GM19438 (cell line): ENCODE measurements around the gene QSOX1.
"Not testable (repeated sequence)": the region's sequence is repeated elsewhere in the genome, so short reads cannot be mapped to it uniquely, and the experiment has no call there.

Source experiments
- ATAC-seq: cut with Tn5 transposase; IDR thresholded peaks from one replicate; pipeline ENCODE4 v1.9.1; 2021; ENCODE audit warnings: low read depth; ENCODE audit not compliant: unreplicated experiment

QSOX1 gene

GRCh38 chr1:180185971-180186645 lies 31.4 kb downstream of the QSOX1 start:
- no peak for ATAC-seq

DNA sequence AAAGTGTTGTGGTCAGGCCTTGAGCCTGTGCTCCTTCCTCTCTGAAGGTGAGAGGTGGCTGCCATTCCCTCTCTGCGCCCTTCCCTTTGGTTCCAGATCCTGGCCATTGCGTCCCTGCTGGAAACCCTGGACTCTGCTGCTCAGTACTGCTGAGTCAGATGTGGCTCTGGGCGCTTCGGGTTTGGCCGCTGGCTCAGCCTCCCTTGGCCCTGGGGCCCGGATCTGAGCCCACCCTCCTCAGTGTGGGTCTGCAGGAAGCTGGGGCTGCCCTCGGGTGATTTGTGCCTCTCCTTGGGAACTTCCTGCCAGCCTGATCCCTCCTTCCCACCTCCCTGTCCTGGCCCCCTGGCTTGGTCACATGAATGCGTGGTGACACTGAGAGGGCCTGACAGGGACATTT lies 32.2 kb downstream of the QSOX1 start:
- ATAC-seq = no peak

GRCh38 chr1:180187626-180188025 lies 33.0 kb downstream of the QSOX1 start:
- ATAC-seq = no peak

DNA sequence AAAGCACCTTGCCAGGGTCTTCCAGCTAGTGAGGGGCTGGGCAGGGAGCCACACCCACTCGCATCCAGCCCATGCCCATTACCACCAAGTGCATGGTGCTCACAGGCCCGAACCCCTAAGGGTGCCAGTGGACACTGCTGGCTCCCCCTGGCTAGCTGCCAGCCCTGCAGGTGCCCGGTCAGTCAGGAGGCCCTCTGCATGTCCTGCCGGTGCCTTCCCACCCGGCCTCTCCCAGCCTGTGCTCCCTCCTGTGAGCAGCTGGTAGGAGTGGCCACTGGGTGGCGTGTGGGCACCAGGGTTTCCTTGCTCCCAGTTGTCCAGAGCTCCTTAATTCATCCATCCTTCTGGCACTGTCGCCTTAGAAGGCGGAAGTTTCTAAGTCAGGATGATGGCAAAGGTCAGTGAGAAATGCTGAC lies 33.4 kb downstream of the QSOX1 start:
- ATAC-seq = no peak

DNA sequence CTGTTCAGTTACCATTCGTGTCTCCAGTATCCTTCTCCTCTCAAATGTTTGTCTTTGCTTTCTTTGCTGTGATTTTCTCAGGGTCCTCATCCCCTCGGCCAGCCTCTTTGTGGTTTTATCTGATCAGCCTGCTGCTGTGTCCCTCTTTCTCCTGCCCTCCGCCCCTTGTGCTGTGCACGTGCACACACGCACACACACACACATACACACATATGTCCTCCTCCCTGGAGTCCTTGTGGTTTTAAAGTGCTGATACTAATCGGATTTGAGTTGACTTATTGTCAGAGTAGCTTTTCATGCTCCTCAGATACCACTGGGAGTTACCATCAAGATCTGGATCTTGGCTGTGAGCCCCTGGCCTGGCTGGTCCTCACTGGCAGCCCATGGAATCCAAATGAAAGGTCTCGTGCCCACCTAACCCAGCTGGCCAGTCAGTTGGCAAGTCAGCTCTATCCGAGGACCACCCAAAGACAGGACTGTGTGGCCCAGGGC lies 34.1 kb downstream of the QSOX1 start:
- ATAC-seq = no peak

GRCh38 chr1:180190091-180190490 lies 35.4 kb downstream of the QSOX1 start:
- no peak for ATAC-seq

- ATAC-seq = no peak
These were observed 37.5 kb downstream of the QSOX1 start for GRCh38 chr1:180192172-180192571.

DNA sequence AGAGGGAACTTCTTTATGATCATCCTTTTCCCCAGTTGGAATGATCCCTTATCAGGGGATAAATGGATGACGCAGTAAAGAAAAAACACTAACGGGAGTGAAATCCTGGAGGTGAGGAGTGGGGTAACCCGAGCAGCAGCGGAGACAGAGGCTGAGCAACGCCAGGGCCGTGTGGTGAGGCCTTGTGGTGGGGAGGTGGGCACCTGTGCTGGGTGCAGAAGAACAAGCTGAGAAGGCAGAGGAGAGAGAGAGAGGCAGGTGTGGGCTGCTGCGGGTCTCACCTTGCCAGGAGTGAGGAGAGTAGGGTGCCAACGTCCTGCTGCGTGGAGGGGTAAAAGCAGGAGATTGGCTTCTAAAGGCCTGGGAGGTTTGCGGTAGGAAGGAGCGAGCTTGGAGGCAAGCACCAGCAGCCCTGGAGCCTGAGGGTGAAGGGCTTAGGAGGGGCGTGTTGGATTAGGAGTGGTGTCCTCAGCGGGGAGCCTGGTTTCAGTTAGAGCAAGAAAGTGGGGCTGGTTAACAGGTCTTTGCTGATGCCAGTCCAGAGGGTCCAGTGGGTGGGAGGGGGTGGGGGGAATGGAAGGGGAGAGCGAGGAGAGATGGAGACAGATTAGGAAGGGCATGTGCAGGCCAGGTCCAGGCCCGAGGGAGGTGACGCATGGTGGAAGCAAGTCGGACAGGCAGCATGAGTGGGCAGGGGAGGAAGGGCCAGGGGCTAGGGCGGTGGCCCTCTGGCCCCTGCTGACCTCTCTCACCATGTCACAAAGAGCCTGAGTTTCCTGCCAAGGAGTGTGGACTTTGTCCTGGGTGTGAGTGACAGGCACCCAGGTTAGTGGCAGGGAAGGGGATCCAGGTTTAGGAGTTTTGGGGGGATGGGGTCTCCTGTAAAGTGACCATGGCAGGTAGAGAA lies 38.7 kb downstream of the QSOX1 start:
- no peak for ATAC-seq

- ATAC-seq = no peak
These were observed 39.4 kb downstream of the QSOX1 start for GRCh38 chr1:180194048-180194425.

DNA sequence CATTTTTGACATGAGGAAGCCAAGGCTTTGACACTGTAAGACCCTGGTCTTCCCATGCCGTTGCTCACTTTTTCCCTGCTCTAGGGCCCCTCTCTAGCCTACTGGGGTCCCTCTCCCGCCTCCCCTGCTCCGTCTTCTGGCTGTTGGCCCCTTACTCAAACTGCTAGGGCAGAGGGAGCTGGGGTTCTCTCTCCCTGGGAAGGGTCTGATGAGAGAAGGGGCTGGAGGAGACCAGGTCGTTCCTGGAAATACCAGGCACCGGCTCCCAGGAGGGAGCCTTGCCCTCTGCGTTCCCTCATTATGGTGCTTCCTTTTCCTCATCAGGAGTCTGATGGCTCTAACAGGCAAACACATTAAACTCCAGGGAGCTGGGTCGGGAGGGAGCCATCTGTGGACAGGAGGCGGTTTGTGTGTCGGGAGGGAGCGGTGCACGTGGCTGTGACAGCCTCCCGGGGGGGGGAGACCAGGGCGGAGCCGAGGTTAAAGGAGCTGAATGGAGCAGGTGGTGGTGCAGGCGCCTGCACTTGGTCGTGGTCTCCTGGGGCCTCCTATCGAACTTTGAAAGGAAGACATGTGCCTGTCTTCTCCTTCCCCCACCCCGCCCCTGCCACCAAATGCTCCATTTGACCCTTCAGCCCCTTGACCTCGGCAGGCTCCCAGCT lies 40.0 kb downstream of the QSOX1 start:
- no peak for ATAC-seq

DNA sequence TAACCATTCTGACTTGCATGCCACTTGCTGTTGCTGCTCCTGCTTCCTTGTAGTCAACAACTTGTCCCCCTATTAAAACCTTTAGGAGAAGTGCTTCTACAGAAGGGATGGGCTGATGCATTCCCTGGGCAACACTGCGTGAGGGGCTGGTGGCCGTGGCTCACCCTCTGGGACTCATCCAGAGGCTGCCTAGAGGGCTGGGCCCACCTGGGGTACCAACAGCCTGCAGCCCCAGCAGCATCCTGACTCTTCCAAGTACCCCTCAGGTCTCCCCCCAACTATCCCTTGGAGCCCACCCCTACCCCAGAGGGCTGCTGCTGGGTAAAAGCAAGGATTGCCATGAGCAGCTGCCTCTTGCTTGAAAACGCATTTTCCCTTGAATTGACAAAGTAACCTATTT lies 40.7 kb downstream of the QSOX1 start:
- ATAC-seq = no peak

- ATAC-seq = no peak
These were observed 41.2 kb downstream of the QSOX1 start for GRCh38 chr1:180195916-180196315.

DNA sequence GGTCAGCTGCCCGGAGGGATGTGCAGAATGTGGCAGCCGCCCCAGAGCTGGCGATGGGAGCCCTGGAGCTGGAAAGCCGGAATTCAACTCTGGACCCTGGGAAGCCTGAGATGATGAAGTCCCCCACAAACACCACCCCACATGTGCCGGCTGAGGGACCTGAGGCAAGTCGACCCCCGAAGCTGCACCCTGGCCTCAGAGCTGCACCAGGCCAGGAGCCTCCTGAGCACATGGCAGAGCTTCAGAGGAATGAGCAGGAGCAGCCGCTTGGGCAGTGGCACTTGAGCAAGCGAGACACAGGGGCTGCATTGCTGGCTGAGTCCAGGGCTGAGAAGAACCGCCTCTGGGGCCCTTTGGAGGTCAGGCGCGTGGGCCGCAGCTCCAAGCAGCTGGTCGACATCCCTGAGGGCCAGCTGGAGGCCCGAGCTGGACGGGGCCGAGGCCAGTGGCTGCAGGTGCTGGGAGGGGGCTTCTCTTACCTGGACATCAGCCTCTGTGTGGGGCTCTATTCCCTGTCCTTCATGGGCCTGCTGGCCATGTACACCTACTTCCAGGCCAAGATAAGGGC lies 41.9 kb downstream of the QSOX1 start:
- no peak for ATAC-seq

- no peak for ATAC-seq
These were observed 42.6 kb downstream of the QSOX1 start for GRCh38 chr1:180197231-180197630.

DNA sequence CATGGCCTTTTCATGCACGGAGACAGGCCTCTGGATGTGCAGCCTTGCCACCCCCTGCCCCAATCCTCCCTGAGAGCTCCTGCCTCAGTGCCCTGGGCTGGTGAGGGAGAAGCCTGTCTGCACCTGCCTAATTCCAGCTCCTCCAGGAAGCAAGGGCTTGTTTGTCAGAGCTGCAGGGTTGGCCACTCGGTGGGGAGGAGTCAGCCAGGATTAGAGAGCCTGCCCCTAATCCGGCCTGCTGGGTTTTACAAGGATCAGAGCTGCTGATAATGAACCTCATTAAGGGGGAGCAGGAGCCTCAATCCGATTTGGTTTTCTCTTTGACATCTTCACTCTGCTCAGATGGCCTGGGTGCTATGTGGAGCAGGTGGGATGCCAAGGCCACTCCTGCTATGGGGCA lies 43.5 kb downstream of the QSOX1 start:
- no peak for ATAC-seq

DNA sequence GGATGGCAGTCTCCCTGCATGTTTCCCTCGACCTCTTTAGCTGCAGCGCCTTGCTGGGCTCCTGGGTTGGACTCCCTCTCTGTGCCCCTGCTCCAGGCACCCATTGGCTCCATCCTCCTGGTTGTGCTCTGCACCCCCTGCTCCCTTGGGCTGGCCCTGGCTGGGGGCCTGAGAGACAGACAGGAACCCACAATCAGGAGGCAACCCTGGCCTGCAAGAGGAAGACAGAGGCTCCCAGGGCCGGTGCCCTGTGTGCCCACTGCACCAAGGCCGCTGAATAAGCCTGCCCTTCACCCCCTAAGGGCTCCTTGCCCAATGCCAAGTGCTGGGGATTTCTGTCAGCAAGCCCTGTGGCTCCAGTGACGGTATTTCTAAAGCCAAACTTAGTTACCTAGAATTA lies 43.9 kb downstream of the QSOX1 start:
- no peak for ATAC-seq

GRCh38 chr1:180199018-180199417 lies 44.3 kb downstream of the QSOX1 start:
- no peak for ATAC-seq

- no peak for ATAC-seq
These were observed 47.0 kb downstream of the QSOX1 start for GRCh38 chr1:180201451-180202200.

DNA sequence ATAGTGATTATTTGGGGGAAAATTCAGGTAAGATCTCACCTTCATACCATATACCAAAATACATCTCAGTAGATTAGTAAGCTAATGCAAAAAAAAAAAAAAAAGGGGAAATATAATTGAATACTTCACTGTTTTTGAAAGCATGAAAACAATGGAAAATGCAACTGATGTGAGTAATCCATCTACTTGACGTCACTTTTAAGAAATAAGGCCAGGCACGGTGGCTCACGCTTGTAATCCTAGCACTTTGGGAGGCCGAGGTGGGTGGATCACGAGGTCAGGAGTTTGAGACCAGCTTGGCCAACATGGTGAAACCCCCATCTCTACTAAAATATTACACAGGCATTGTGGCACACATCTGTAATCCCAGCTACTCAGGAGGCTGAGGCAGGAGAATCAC lies 47.9 kb downstream of the QSOX1 start:
- ATAC-seq = not testable (repeated sequence)

- ATAC-seq = no peak
These were observed 49.6 kb downstream of the QSOX1 start for GRCh38 chr1:180204231-180204630.
